Panc1 (cell line): ENCODE measurements around the gene ARHGDIA. TPM values are rescaled to one million over a fixed set of nuclear protein-coding genes. Genes with fewer than 3 reads are reported as not detected.

Source experiments
- ATAC-seq: fragments of 200-7000 bp; cut with Tn5 transposase; 2 replicates; pipeline ENCODE4 v1.9.1; 2020; ENCODE audit warnings: mild to moderate bottlenecking, moderate library complexity
- BruUV-seq: library from RNA; stranded (reverse); fragments of 400-500 nt; replicated peaks from 2 replicates; lab custom pipeline; 2021; lab: Mats Ljungman, UMichigan
- CTCF ChIA-PET: fragments of 300-600 bp; sonication (Branson Sonifier 250); formaldehyde crosslinking; loops from one replicate; lab custom pipeline; 2022; ENCODE audit warnings: antibody characterized with exemption; lab: Charles Lee
- POLR2A ChIA-PET: fragments of 300-600 bp; sonication (Branson Sonifier 250); formaldehyde crosslinking; loops from one replicate; lab custom pipeline; 2022; ENCODE audit warnings: antibody characterized with exemption; lab: Charles Lee
- DNase-seq: peaks from one replicate; pipeline ENCODE4 v3.0.0-alpha.2; 2010; ENCODE audit warnings: low read depth, low spot score
- H3K27ac ChIP-seq: 2 replicates; pipeline ENCODE4 v1.5.1; 2011; ENCODE audit warnings: mild to moderate bottlenecking, low read length, inconsistent platforms
- H3K27me3 ChIP-seq: fragments of 200-500 bp; sonication (Bioruptor generic); 2 replicates; pipeline ENCODE4 v1.6.0; 2014; ENCODE audit warnings: low read length, inconsistent platforms; ENCODE audit not compliant: control insufficient read depth, insufficient read depth
- H3K36me3 ChIP-seq: fragments of 200-500 bp; sonication (Bioruptor generic); 2 replicates; pipeline ENCODE4 v1.5.1; 2014; ENCODE audit warnings: inconsistent platforms, mild to moderate bottlenecking, low read length, moderate library complexity; ENCODE audit not compliant: control insufficient read depth, insufficient read depth
- H3K4me1 ChIP-seq: 2 replicates; pipeline ENCODE4 v1.5.1; 2011; ENCODE audit warnings: inconsistent platforms, mild to moderate bottlenecking, low read length, moderate library complexity; ENCODE audit not compliant: control insufficient read depth, insufficient read depth
- H3K4me3 ChIP-seq, 2 experiments: 2 replicates each; pipeline ENCODE4 v1.5.1; 2011 to 2012; ENCODE audit warnings: low read depth in 2 of 2, low read length in 2 of 2, mild to moderate bottlenecking in 2 of 2, inconsistent platforms in 1 of 2, moderate library complexity in 1 of 2
- H3K9me3 ChIP-seq: fragments of 200-500 bp; sonication (Bioruptor generic); 2 replicates; pipeline ENCODE4 v1.5.1; 2014; ENCODE audit warnings: low read depth, mild to moderate bottlenecking, inconsistent platforms, low read length, moderate library complexity; ENCODE audit not compliant: control insufficient read depth, insufficient read depth
- CTCF ChIP-seq: fragments of 450-650 bp; IDR thresholded peaks from 2 replicates; pipeline ENCODE4 v1.5.1; 2017; ENCODE audit warnings: mild to moderate bottlenecking
- POLR2AphosphoS5 ChIP-seq: IDR thresholded peaks from 2 replicates; pipeline ENCODE4 v1.6.1; 2012; ENCODE audit warnings: mild to moderate bottlenecking, low read depth, low read length, moderate library complexity
- REST ChIP-seq, 2 experiments: IDR thresholded peaks; 2 replicates each; pipeline ENCODE4 v1.6.1; 2011 to 2012; ENCODE audit warnings: low read depth in 2 of 2, control low read depth in 1 of 2, low read length in 1 of 2, mild to moderate bottlenecking in 1 of 2, moderate library complexity in 1 of 2; ENCODE audit not compliant: insufficient read depth in 1 of 2
- SIN3A ChIP-seq: IDR thresholded peaks from 2 replicates; pipeline ENCODE4 v1.6.1; 2012; ENCODE audit warnings: low read depth, mild to moderate bottlenecking, low read length, moderate library complexity, borderline replicate concordance; ENCODE audit not compliant: insufficient read depth
- TCF7L2 ChIP-seq: IDR thresholded peaks from 2 replicates; pipeline ENCODE4 v1.6.1; 2011; ENCODE audit warnings: mild to moderate bottlenecking, low read depth, low read length, inconsistent platforms
- in situ Hi-C: cut with HindIII; loops from 2 replicates; pipeline ENCODE4 v1.10.0; 2016; ENCODE audit warnings: low sequenced_read_pairs, low pct_unique_long_range_greater_than_20kb
- intact Hi-C: fragments of 100-400 bp; cut with micrococcal nuclease; formaldehyde crosslinking; loops from one replicate; pipeline ENCODE4 v1.10.0; 2022; ENCODE audit not compliant: unreplicated experiment
- total RNA-seq: library from RNA; stranded (reverse); gene quantifications from one replicate; pipeline ENCODE4 v1.2.1, GENCODE V29; 2021; ENCODE audit not compliant: unreplicated experiment

ARHGDIA gene
- total RNA-seq, 1 experiment from 2014 or later = 420 TPM

GRCh38 chr17:81844327-81844851, 26.7 kb downstream of the ARHGDIA start:
- in situ Hi-C loops = no loop called here
- ChIA-PET POLR2A (no interaction called here), CTCF (no interaction called here)
- H3K36me3 ChIP-seq = peaks cover 5% of the 10 kb centered on the region
- no peak overlapping the region for H3K27ac ChIP-seq
- no peaks in the 10 kb centered on the region for H3K9me3 ChIP-seq
- DNase-seq = no peak
- H3K4me1 ChIP-seq = no peaks in the 10 kb centered on the region
- peak; percentile 56; the same call in 1 of the 2 replicates for ATAC-seq
- no peaks in the 10 kb centered on the region for H3K27me3 ChIP-seq
- no peak overlapping the region for H3K4me3 ChIP-seq
- BruUV-seq = no TSS peak
- intact Hi-C loops = no loop called here
- TF ChIP-seq POLR2AphosphoS5 = no peak
- TF ChIP-seq TCF7L2 = no peak

GRCh38 chr17:81843713-81844326, 27.3 kb downstream of the ARHGDIA start:
- POLR2A ChIA-PET = no interaction called here
- TF ChIP-seq REST (IDR thresholded peaks at IDR 0.05; ENCODE audit: insufficient read depth in 1 of 2, low read depth in 2 of 2, low read length in 1 of 2) (no peak), SIN3A (no peak)

GRCh38 chr17:81842725-81843504, 28.2 kb downstream of the ARHGDIA start:
- DNase-seq (no peak), ATAC-seq (no peak)
- Histone ChIP-seq H3K4me3 (no peak overlapping the region), H3K9me3 (no peaks in the 10 kb centered on the region), H3K27ac (no peak overlapping the region), H3K36me3 (peaks cover 5% of the 10 kb centered on the region), H3K4me1 (0 out of 2 replicates have a peak, but pooled peaks cover 4% of the 10 kb centered on the region), H3K27me3 (no peaks in the 10 kb centered on the region)
- in situ Hi-C loops = no loop called here
- TF ChIP-seq CTCF (no peak), TCF7L2 (no peak), SIN3A (no peak), REST (IDR thresholded peaks at IDR 0.05; ENCODE audit: insufficient read depth in 1 of 2, low read depth in 2 of 2, low read length in 1 of 2) (no peak), POLR2AphosphoS5 (no peak)
- ChIA-PET POLR2A (no interaction called here), CTCF (no interaction called here)
- intact Hi-C loops = no loop called here
- no TSS peak for BruUV-seq

More at GRCh38 chr17:81843713-81844326, 27.3 kb downstream of the ARHGDIA start:
- no peaks in the 10 kb centered on the region for H3K9me3 ChIP-seq
- no peaks in the 10 kb centered on the region for H3K27me3 ChIP-seq
- BruUV-seq = no TSS peak
- 0 out of 2 replicates have a peak, but pooled peaks cover 4% of the 10 kb centered on the region for H3K4me1 ChIP-seq
- ATAC-seq = no peak
- no peak overlapping the region for H3K27ac ChIP-seq
- no peak for DNase-seq
- in situ Hi-C loops = no loop called here
- H3K4me3 ChIP-seq = no peak overlapping the region
- CTCF ChIA-PET = no interaction called here
- intact Hi-C loops = no loop called here
- H3K36me3 ChIP-seq = peaks cover 5% of the 10 kb centered on the region
